Hepatic stellate cell (primary cell): ENCODE data around the gene HAUS5.
A peak's percentile ranks its signal among the peaks of the same experiment; 100 is the strongest.
"Not testable (repeated sequence)": the region's sequence is repeated elsewhere in the genome, so short reads cannot be mapped to it uniquely, and the experiment has no call there.

Source experiments
- DNase-seq: peaks from one replicate; pipeline ENCODE4 v3.0.0; 2011; ENCODE audit warnings: low spot score

HAUS5 gene

GRCh38 chr19:35612559-35613321 is at the start of gene HAUS5:
Gene HAUS5, plus strand, starts transcription at chr19:35612735. Its CDS starts 60 bp downstream, at chr19:35612795.
- peak; percentile 88 for DNase-seq

GRCh38 chr19:35562776-35563175 is 49.8 kb upstream of the HAUS5 start:
- no peak for DNase-seq

GRCh38 chr19:35563207-35563829 is 49.2 kb upstream of the HAUS5 start, which contains the start of gene ATP4A:
Gene ATP4A, minus strand, starts transcription at chr19:35563658. Its CDS starts 29 bp downstream, at chr19:35563629.
- no peak for DNase-seq

- DNase-seq: no peak
Measured at GRCh38 chr19:35565016-35565856, 47.3 kb upstream of the HAUS5 start.

- no peak for DNase-seq
Measured at GRCh38 chr19:35566738-35567137, 45.8 kb upstream of the HAUS5 start.

GRCh38 chr19:35569281-35569781 is 43.2 kb upstream of the HAUS5 start:
- no peak for DNase-seq

- DNase-seq: no peak
Measured at GRCh38 chr19:35571406-35571965, 41.0 kb upstream of the HAUS5 start.

- no peak for DNase-seq
Measured at GRCh38 chr19:35577918-35578317, 34.6 kb upstream of the HAUS5 start.

GRCh38 chr19:35578707-35579106 is 33.8 kb upstream of the HAUS5 start:
- DNase-seq: no peak

- DNase-seq: no peak
Measured at GRCh38 chr19:35582760-35583159, 29.8 kb upstream of the HAUS5 start.

GRCh38 chr19:35585848-35586247 is 26.7 kb upstream of the HAUS5 start, which contains the start of gene PMIS2:
Gene PMIS2, plus strand, starts transcription at chr19:35586173. Its CDS starts 87 bp downstream, at chr19:35586260.
- DNase-seq: no peak

- no peak for DNase-seq
Measured at GRCh38 chr19:35587321-35587720, 25.2 kb upstream of the HAUS5 start.

- DNase-seq: no peak
Measured at GRCh38 chr19:35590875-35591274, 21.7 kb upstream of the HAUS5 start.

GRCh38 chr19:35592226-35592625 is 20.3 kb upstream of the HAUS5 start:
- peak; percentile 41 for DNase-seq

- not testable (repeated sequence) for DNase-seq
Measured at GRCh38 chr19:35595026-35595425, 17.5 kb upstream of the HAUS5 start.

- DNase-seq: no peak
Measured at GRCh38 chr19:35595928-35596327, 16.6 kb upstream of the HAUS5 start.

GRCh38 chr19:35596366-35596999 is 16.1 kb upstream of the HAUS5 start:
- peak; percentile 28 for DNase-seq

GRCh38 chr19:35601971-35602370 is 10.6 kb upstream of the HAUS5 start:
- no peak for DNase-seq

- DNase-seq: not testable (repeated sequence)
Measured at GRCh38 chr19:35604436-35604835, 8.1 kb upstream of the HAUS5 start.

- DNase-seq: not testable (repeated sequence)
Measured at GRCh38 chr19:35607170-35607569, 5.4 kb upstream of the HAUS5 start.

- DNase-seq: no peak
Measured at GRCh38 chr19:35607661-35608060, 4.9 kb upstream of the HAUS5 start.
